ENCODE results near the gene BTBD19. TPM values are rescaled to one million over a fixed set of nuclear protein-coding genes. Genes with fewer than 3 reads are reported as not detected.

BTBD19 gene
- total and polyA plus RNA-seq, 2 of the 4 experiments (the other 2 are of a cell fraction), result 0.90 to 17.2 TPM

GRCh38 chr1:44806025-44806703, 2.2 kb upstream of the BTBD19 start:
- Histone ChIP-seq H3K56ac (ENCODE audit: extremely low read depth, insufficient read depth, low read length) (no peak overlapping the region), H2AK5ac (ENCODE audit: low read depth, low read length) (peak overlapping the region; percentile 97), H3K9me1 (ENCODE audit: insufficient read depth, low read length) (peaks cover 33% of the 10 kb centered on the region), H3K27ac (ENCODE audit: insufficient read depth, low read length) (peak overlapping the region; percentile 86), H4K8ac (ENCODE audit: low read depth in 2 of 2, low read length in 2 of 2) (peak overlapping the region; percentile 92 to 94; a peak in 3 of 4 replicates), H2AFZ (replicated peaks; ENCODE audit: low read length, poor library complexity) (no peak overlapping the region), H3K4me1 (ENCODE audit: control insufficient read depth, insufficient read depth, low read length) (peaks cover 50% of the 10 kb centered on the region), H2BK120ac (ENCODE audit: low read depth, low read length) (peak overlapping the region; percentile 89), H2BK20ac (ENCODE audit: low read depth, low read length) (peak overlapping the region; percentile 84), H3K9me3 (ENCODE audit: control insufficient read depth, insufficient read depth, low read length) (no peaks in the 10 kb centered on the region), H3K36me3 (ENCODE audit: control insufficient read depth, insufficient read depth, low read length) (peaks cover 39% of the 10 kb centered on the region), H2BK5ac (ENCODE audit: low read depth, low read length, poor library complexity, severe bottlenecking) (peak overlapping the region; percentile 99), H3K4me2 (ENCODE audit: low read depth, low read length) (no peak overlapping the region), H3K23ac (ENCODE audit: low read depth, low read length) (peak overlapping the region; percentile 89; the same call in 1 of the 2 replicates), H3K27me3 (ENCODE audit: control insufficient read depth, insufficient read depth, low read length) (no peaks in the 10 kb centered on the region), H3K14ac (replicated peaks; ENCODE audit: low read depth, low read length) (peak overlapping the region; percentile 92), H4K91ac (ENCODE audit: insufficient read depth, low read depth, low read length) (peak overlapping the region; percentile 97), H3K79me1 (ENCODE audit: low read depth in 1 of 2, low read length in 2 of 2) (peaks cover 31 to 72% of the 10 kb centered on the region in 2 experiments), H2AK9ac (replicated peaks; ENCODE audit: low read depth, low read length, poor library complexity) (peak overlapping the region; percentile 94), H3K18ac (ENCODE audit: low read depth, low read length) (peak overlapping the region; percentile 62; the same call in 1 of the 2 replicates), H2BK15ac (ENCODE audit: low read depth, low read length) (peak overlapping the region; percentile 85), H4K5ac (ENCODE audit: low read depth, low read length) (peak overlapping the region; percentile 33), H4K20me1 (ENCODE audit: insufficient read depth, low read length) (peaks cover 25% of the 10 kb centered on the region), H3K9ac (ENCODE audit: low read depth, low read length) (0 out of 2 replicates have a peak overlapping the region, but pooled peaks have one; percentile 30), H3K4me3 (ENCODE audit: insufficient read depth, low read depth, low read length) (no peak overlapping the region), H3K4ac (ENCODE audit: low read depth, low read length) (peak overlapping the region; percentile 88)
- CTCF ChIA-PET, result no interaction called here
- DNase-seq, result no peak
- no peak for ATAC-seq (ENCODE audit: low read depth)
- in situ Hi-C loops (cut with MboI; ENCODE audit: low sequenced_read_pairs) (no loop called here), intact Hi-C loops (cut with micrococcal nuclease) (loop anchor here (5.0 to 10.0 kb wide), 2 partner anchors 74 to 499 kb away; partner anchors contain the start of gene RNU5D-1), dilution Hi-C loops (cut with HindIII; ENCODE audit: low sequenced_read_pairs, unreplicated experiment) (no loop called here)
- no peak for TF ChIP-seq MXI1 (IDR thresholded peaks at IDR 0.05; ENCODE audit: borderline replicate concordance, low read depth, low read length)
- no peak for TF ChIP-seq MAFK (IDR thresholded peaks at IDR 0.05; ENCODE audit: low read depth, low read length)
- no peak for TF ChIP-seq RFX5 (IDR thresholded peaks at IDR 0.05; ENCODE audit: low read depth, low read length)
- 92% methylated on average over 43 of the region's 70 CpGs; no CpG with 5 or more reads in 1 of the 2 experiments for WGBS, 2 experiments (ENCODE audit: extremely low coverage in 2 of 2, insufficient read length in 1 of 2)
- BruUV-seq (replicated peaks), result no TSS peak
- POLR2A ChIA-PET (ENCODE audit: unreplicated experiment), result interaction anchor here (3.7 kb wide), 1 partner anchor 12 kb away, joined by 30 read pairs; no protein-coding TSS in a partner anchor

All from IMR-90 (cell line).